NCI-H526 (cell line): Measurements from ENCODE around the gene STPG2.
"Not testable (repeated sequence)": the region's sequence is repeated elsewhere in the genome, so short reads cannot be mapped to it uniquely, and the experiment has no call there.

Experiments used
- DNase-seq, 2 experiments: peaks; one replicate each; lab custom pipeline; 2025; lab: John Stamatoyannopoulos, UW

Gene STPG2

GRCh38 chr4:97942951-97943350 is 200.3 kb downstream of the STPG2 start:
- DNase-seq = no peak

- no peak for DNase-seq
These were observed 201.1 kb downstream of the STPG2 start for GRCh38 chr4:97942137-97942536.

GRCh38 chr4:97938141-97938540 is 205.1 kb downstream of the STPG2 start:
- no peak for DNase-seq

GRCh38 chr4:97924341-97924958 is 218.8 kb downstream of the STPG2 start:
- peak in 1 of 2 experiments; percentile 14 for DNase-seq

GRCh38 chr4:97923096-97923495 is 220.2 kb downstream of the STPG2 start:
- no peak for DNase-seq

GRCh38 chr4:97917115-97917514 is 226.2 kb downstream of the STPG2 start:
- no peak for DNase-seq

- DNase-seq = peak in 1 of 2 experiments; percentile 15
These were observed 231.1 kb downstream of the STPG2 start for GRCh38 chr4:97912156-97912555.

- peak in 1 of 2 experiments; percentile 7 for DNase-seq
These were observed 231.9 kb downstream of the STPG2 start for GRCh38 chr4:97911236-97911906.

GRCh38 chr4:97910005-97910404 is 233.3 kb downstream of the STPG2 start:
- peak in 1 of 2 experiments; percentile 35 for DNase-seq

GRCh38 chr4:97903436-97904189 is 239.7 kb downstream of the STPG2 start:
- not testable (repeated sequence) for DNase-seq

- no peak for DNase-seq
These were observed 243.0 kb downstream of the STPG2 start for GRCh38 chr4:97900229-97900628.

- peak; percentile 87 to 90 for DNase-seq
These were observed 250.5 kb downstream of the STPG2 start for GRCh38 chr4:97892592-97893266.

- peak; percentile 5 to 6 for DNase-seq
These were observed 263.3 kb downstream of the STPG2 start for GRCh38 chr4:97879942-97880341.

- DNase-seq = peak; percentile 4 to 17
These were observed 275.2 kb downstream of the STPG2 start for GRCh38 chr4:97868097-97868496.

GRCh38 chr4:97867557-97868091 is 275.7 kb downstream of the STPG2 start:
- no peak for DNase-seq

- no peak for DNase-seq
These were observed 276.3 kb downstream of the STPG2 start for GRCh38 chr4:97866821-97867556.

- DNase-seq = no peak
These were observed 292.2 kb downstream of the STPG2 start for GRCh38 chr4:97851115-97851514.

GRCh38 chr4:97845758-97846157 is 297.5 kb downstream of the STPG2 start:
- no peak for DNase-seq

- no peak for DNase-seq
These were observed 301.8 kb downstream of the STPG2 start for GRCh38 chr4:97841512-97841911.

- no peak for DNase-seq
These were observed 306.6 kb downstream of the STPG2 start for GRCh38 chr4:97836662-97837061.

GRCh38 chr4:97828646-97829045 is 314.6 kb downstream of the STPG2 start:
- no peak for DNase-seq
